ENCODE results near the gene GRAP2. TPM values are rescaled to one million over a fixed set of nuclear protein-coding genes. Genes with fewer than 3 reads are reported as not detected.
"Not testable (repeated sequence)": the region's sequence is repeated elsewhere in the genome, so short reads cannot be mapped to it uniquely, and the experiment has no call there.

GRAP2 gene
- total RNA-seq, 4 donors from 2014 or later, result 0.67 to 3.1 (median 1.7) TPM

GRCh38 chr22:39859903-39860588 is 40.8 kb upstream of the GRAP2 start:
- 59 to 63% methylated on average over 7 of the region's 7 CpGs for WGBS, 2 donors (ENCODE audit: low coverage in 1 of 2)
- H3K27ac ChIP-seq, result no peak overlapping the region
- peaks cover 59% of the 10 kb centered on the region for H3K27me3 ChIP-seq
- no peaks in the 10 kb centered on the region for H3K9me3 ChIP-seq
- TF ChIP-seq CTCF (IDR thresholded peaks at IDR 0.05) (no peak), EP300 (IDR thresholded peaks at IDR 0.05) (no peak)
- H3K4me1 ChIP-seq, result no peaks in the 10 kb centered on the region
- no peak for ATAC-seq
- no peak overlapping the region for H3K4me3 ChIP-seq
- no peaks in the 10 kb centered on the region for H3K36me3 ChIP-seq

- H3K27ac ChIP-seq, result no peak overlapping the region
- no peak for TF ChIP-seq EP300 (IDR thresholded peaks at IDR 0.05)
- ATAC-seq, result no peak
- H3K9me3 ChIP-seq, result no peaks in the 10 kb centered on the region
- no peaks in the 10 kb centered on the region for H3K4me1 ChIP-seq
- H3K4me3 ChIP-seq, result no peak overlapping the region
- WGBS, 2 donors (ENCODE audit: low coverage in 1 of 2), result 44% methylated on average over 1 of the region's 1 CpG; no CpG with 5 or more reads in 1 of the 2 donors
- H3K27me3 ChIP-seq, result peaks cover 42% of the 10 kb centered on the region
- no peaks in the 10 kb centered on the region for H3K36me3 ChIP-seq
These were observed 32.1 kb upstream of the GRAP2 start for GRCh38 chr22:39868741-39869140.

GRCh38 chr22:39869797-39870196 is 31.1 kb upstream of the GRAP2 start:
- not testable (repeated sequence) for ATAC-seq, H3K4me3 ChIP-seq, H3K9me3 ChIP-seq, H3K27ac ChIP-seq, H3K36me3 ChIP-seq, H3K4me1 ChIP-seq
- 61 to 100% methylated on average over 1 to 2 of the region's 2 CpGs for WGBS, 2 donors (ENCODE audit: low coverage in 1 of 2)
- H3K27me3 ChIP-seq, result peaks cover 35% of the 10 kb centered on the region

GRCh38 chr22:39871008-39871798 is 29.7 kb upstream of the GRAP2 start:
- TF ChIP-seq CTCF (IDR thresholded peaks at IDR 0.05) (no peak), EP300 (IDR thresholded peaks at IDR 0.05) (no peak), POLR2AphosphoS5 (IDR thresholded peaks at IDR 0.05) (no peak), POLR2A (IDR thresholded peaks at IDR 0.05) (no peak)
- Histone ChIP-seq H3K27ac (no peak overlapping the region), H3K9me3 (no peaks in the 10 kb centered on the region), H3K27me3 (peaks cover 34% of the 10 kb centered on the region), H3K4me1 (no peaks in the 10 kb centered on the region), H3K4me3 (no peak overlapping the region), H3K36me3 (no peaks in the 10 kb centered on the region)
- WGBS, 2 donors (ENCODE audit: low coverage in 1 of 2), result 50 to 63% methylated on average over 4 to 5 of the region's 5 CpGs
- ATAC-seq, result no peak

GRCh38 chr22:39872548-39872947 is 28.3 kb upstream of the GRAP2 start:
- 61 to 64% methylated on average over 1 of the region's 1 CpG for WGBS, 2 donors (ENCODE audit: low coverage in 1 of 2)
- H3K36me3 ChIP-seq, result no peaks in the 10 kb centered on the region
- peaks cover 33% of the 10 kb centered on the region for H3K27me3 ChIP-seq
- ATAC-seq, result no peak
- no peak overlapping the region for H3K27ac ChIP-seq
- no peaks in the 10 kb centered on the region for H3K9me3 ChIP-seq
- H3K4me1 ChIP-seq, result no peaks in the 10 kb centered on the region
- no peak overlapping the region for H3K4me3 ChIP-seq
- TF ChIP-seq POLR2A (IDR thresholded peaks at IDR 0.05) (no peak), CTCF (IDR thresholded peaks at IDR 0.05) (no peak), EP300 (IDR thresholded peaks at IDR 0.05) (no peak), POLR2AphosphoS5 (IDR thresholded peaks at IDR 0.05) (no peak)

GRCh38 chr22:39873965-39874364 is 26.9 kb upstream of the GRAP2 start:
- ATAC-seq, result no peak
- Histone ChIP-seq H3K4me1 (no peaks in the 10 kb centered on the region), H3K4me3 (no peak overlapping the region), H3K9me3 (no peaks in the 10 kb centered on the region), H3K36me3 (no peaks in the 10 kb centered on the region), H3K27ac (no peak overlapping the region), H3K27me3 (peaks cover 25% of the 10 kb centered on the region)
- no peak for TF ChIP-seq EP300 (IDR thresholded peaks at IDR 0.05)
- no peak for TF ChIP-seq POLR2AphosphoS5 (IDR thresholded peaks at IDR 0.05)
- TF ChIP-seq POLR2A (IDR thresholded peaks at IDR 0.05), result no peak
- TF ChIP-seq CTCF (IDR thresholded peaks at IDR 0.05), result no peak
- 13 to 25% methylated on average over 1 of the region's 1 CpG for WGBS, 2 donors (ENCODE audit: low coverage in 1 of 2)

GRCh38 chr22:39875176-39875885 is 25.6 kb upstream of the GRAP2 start:
- not testable (repeated sequence) for ATAC-seq

More at GRCh38 chr22:39875176-39875885, 25.6 kb upstream of the GRAP2 start:
- not testable (repeated sequence) for H3K9me3 ChIP-seq, H3K4me3 ChIP-seq, H3K36me3 ChIP-seq, H3K4me1 ChIP-seq, H3K27ac ChIP-seq
- peaks cover 16% of the 10 kb centered on the region for H3K27me3 ChIP-seq
- WGBS, 2 donors (ENCODE audit: low coverage in 1 of 2), result 88 to 95% methylated on average over 11 to 15 of the region's 42 CpGs

Measured in gastroesophageal sphincter (tissue), 4 donors.